ENCODE results near the gene DCAF17.

GRCh38 chr2:171399292-171399691 is 34.7 kb upstream of the DCAF17 start:
- no peak for TF ChIP-seq EZH2 (IDR thresholded peaks at IDR 0.05; ENCODE audit: borderline replicate concordance, low read depth, low read length, severe bottlenecking)
- TF ChIP-seq, protein P1, sequence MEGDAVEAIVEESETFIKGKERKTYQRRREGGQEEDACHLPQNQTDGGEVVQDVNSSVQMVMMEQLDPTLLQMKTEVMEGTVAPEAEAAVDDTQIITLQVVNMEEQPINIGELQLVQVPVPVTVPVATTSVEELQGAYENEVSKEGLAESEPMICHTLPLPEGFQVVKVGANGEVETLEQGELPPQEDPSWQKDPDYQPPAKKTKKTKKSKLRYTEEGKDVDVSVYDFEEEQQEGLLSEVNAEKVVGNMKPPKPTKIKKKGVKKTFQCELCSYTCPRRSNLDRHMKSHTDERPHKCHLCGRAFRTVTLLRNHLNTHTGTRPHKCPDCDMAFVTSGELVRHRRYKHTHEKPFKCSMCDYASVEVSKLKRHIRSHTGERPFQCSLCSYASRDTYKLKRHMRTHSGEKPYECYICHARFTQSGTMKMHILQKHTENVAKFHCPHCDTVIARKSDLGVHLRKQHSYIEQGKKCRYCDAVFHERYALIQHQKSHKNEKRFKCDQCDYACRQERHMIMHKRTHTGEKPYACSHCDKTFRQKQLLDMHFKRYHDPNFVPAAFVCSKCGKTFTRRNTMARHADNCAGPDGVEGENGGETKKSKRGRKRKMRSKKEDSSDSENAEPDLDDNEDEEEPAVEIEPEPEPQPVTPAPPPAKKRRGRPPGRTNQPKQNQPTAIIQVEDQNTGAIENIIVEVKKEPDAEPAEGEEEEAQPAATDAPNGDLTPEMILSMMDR (IDR thresholded peaks at IDR 0.05; ENCODE audit: borderline replicate concordance, extremely low read depth, low read length, poor library complexity, severe bottlenecking): no peak

Measured in DND-41 (cell line).